Stimulated activated naive CD8-positive, alpha-beta T cell treated with anti-CD3 and anti-CD28 coated beads, Interleukin-15, Interleukin-2, amounts not matched to agents 100 ng/mL and 50 ng/mL, for 24 hours (primary cell): Measurements from ENCODE around the gene ARAP3.

Experiments used
- H3K27ac Mint-ChIP-seq: one replicate; pipeline ENCODE4 v1.8.0; 2021; ENCODE audit warnings: mild to moderate bottlenecking, mixed read lengths
- H3K27me3 Mint-ChIP-seq: one replicate; pipeline ENCODE4 v1.8.0; 2021; ENCODE audit warnings: mixed read lengths
- H3K36me3 Mint-ChIP-seq: one replicate; pipeline ENCODE4 v1.8.0; 2021; ENCODE audit warnings: low read depth, mixed read lengths
- H3K4me1 Mint-ChIP-seq: one replicate; pipeline ENCODE4 v1.8.0; 2021; ENCODE audit warnings: low read depth, mixed read lengths
- H3K4me3 Mint-ChIP-seq: one replicate; pipeline ENCODE4 v1.8.0; 2021; ENCODE audit warnings: mild to moderate bottlenecking, mixed read lengths
- H3K9me3 Mint-ChIP-seq: one replicate; pipeline ENCODE4 v1.8.0; 2021; ENCODE audit warnings: mixed read lengths

ARAP3 gene

DNA sequence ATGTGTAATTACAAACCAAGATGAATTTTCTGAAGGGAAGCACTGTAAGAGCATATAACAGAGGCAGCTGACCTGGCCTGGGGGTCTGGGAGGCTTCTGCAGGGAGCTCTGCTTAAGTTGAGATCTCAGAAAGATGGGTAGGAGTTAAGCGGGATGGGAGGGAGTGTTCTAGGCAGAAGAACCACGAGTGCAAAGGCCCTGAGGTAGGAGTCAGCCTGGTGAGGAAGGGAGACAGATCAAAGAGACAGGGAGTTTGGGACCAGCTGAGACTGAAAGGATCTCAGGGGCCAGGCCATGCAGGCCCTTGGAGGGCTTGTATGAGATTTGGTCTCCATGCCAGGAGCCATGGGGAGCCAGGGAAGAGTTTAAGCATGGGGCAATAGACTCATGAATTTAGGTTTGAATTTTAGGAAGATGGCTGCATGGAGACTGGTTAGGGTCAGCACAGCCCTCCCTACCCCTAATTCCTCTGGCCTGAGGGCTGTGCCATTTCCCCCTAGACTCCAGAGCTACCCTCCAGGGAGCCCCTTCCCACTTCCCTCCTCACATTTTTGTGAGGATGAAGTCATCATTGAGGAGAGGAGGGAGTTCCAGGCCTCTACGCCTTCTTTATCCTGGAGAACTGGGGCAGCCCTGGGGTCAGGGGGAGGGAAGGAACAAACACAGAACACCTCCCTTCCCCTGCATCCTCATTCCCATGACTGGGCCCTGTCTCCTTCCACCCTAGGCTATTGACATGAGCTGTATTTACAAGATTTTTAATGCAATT is 4.8 kb upstream of the ARAP3 start:
- no peak overlapping the region for H3K4me3 Mint-ChIP-seq
- H3K9me3 Mint-ChIP-seq = no peaks in the 10 kb centered on the region
- peaks cover 14% of the 10 kb centered on the region for H3K27me3 Mint-ChIP-seq
- no peaks in the 10 kb centered on the region for H3K36me3 Mint-ChIP-seq
- peaks cover 17% of the 10 kb centered on the region for H3K4me1 Mint-ChIP-seq
- H3K27ac Mint-ChIP-seq = no peak overlapping the region

DNA sequence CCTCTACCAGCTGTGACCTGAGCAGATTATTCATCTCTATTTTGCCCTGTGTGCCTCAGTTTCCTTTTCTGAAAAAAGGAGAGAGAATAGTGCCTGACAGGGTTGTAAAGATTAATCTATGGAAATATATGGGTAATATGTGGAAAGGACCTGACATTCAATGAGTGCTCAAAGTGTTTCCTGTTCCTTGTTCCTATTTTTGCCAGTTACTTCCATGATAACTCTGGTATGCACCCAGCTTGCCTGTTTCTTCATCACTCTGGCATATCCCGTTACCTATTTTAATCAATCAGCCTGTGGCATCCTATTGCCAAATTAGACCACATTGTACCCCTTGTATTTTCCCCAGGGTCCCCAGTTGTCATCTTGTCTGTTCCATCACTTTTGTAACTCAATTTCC is 3.6 kb upstream of the ARAP3 start:
- Mint-ChIP-seq H3K27me3 (peaks cover 9% of the 10 kb centered on the region), H3K9me3 (no peaks in the 10 kb centered on the region), H3K4me3 (no peak overlapping the region), H3K4me1 (peaks cover 28% of the 10 kb centered on the region), H3K36me3 (no peaks in the 10 kb centered on the region), H3K27ac (no peak overlapping the region)

DNA sequence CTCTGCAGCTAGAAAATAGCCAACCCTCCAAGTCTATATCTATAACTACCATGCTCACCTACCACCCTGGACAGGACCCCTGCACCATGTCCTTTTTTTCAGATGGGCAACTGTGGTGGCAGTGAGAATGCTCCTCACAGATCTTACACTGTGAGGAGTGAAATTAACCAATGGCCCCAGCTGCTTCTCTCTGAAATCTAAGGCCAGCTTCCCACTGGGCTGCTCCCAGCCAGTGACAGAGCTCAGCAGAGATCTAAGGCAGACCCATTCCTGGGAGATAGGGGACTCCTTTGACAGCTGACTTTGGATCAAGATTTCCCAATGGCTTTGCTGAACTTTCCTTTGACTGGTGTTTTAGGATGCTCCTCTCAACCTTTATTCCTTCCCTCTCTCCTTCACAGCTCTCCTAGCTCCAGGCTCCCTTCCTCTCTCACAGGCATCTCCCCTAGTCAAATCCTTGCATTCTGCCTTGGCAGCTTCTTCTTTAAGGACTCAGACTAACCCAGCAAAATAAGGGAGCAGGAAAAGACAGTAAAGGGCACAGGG is 1.6 kb upstream of the ARAP3 start:
- no peak overlapping the region for H3K27ac Mint-ChIP-seq
- H3K4me1 Mint-ChIP-seq = peaks cover 29% of the 10 kb centered on the region
- peaks cover 2% of the 10 kb centered on the region for H3K27me3 Mint-ChIP-seq
- H3K9me3 Mint-ChIP-seq = no peaks in the 10 kb centered on the region
- no peak overlapping the region for H3K4me3 Mint-ChIP-seq
- H3K36me3 Mint-ChIP-seq = no peaks in the 10 kb centered on the region

DNA sequence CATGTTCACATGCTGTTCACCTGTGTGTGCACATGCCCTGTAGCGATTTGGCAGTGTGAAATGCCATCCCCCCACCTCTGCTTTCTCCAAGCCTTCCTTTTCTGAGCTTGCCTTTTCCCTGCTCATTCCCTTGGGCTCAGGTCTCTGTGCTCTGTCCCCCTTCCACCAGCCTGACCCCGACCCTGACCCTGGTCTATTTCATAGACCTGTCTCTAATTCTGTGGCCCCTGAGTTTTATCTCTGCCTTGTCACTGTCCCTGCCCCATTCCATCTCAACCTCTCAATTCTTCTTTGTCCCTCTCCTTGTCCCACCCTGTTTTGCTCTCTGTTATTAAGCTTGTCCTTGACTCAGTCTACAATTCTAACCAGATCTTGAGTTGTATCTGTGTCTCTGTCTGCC is 735 bp downstream of the ARAP3 start:
- Mint-ChIP-seq H3K27me3 (no peaks in the 10 kb centered on the region), H3K9me3 (no peaks in the 10 kb centered on the region), H3K27ac (peak overlapping the region; percentile 33), H3K4me3 (peak overlapping the region; percentile 77), H3K4me1 (peaks cover 29% of the 10 kb centered on the region), H3K36me3 (no peaks in the 10 kb centered on the region)

DNA sequence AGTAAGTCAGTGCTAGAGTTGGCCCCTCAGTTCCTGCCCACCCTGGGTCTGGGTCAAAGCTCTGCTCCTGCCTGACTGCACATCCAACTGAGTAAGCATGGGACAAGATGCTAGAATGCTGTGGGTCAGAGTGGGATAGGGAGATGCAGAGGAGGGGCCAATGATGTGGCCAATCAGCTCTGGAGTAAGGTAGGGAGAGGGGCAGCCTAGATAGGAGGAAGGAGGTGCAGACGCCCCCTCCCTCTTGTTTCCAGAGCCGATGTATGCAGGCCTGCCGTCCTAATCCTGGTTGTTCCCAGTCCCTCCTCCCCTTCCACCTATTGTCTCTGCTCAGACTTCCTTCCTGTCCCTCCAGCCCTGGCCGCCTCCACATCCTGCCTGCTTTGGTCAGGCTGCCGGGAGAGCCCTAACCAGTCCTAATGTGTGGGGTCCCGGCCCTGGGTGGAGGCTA is 1.3 kb downstream of the ARAP3 start:
- H3K4me1 Mint-ChIP-seq = peaks cover 29% of the 10 kb centered on the region
- no peak overlapping the region for H3K27ac Mint-ChIP-seq
- no peaks in the 10 kb centered on the region for H3K27me3 Mint-ChIP-seq
- H3K36me3 Mint-ChIP-seq = no peaks in the 10 kb centered on the region
- H3K4me3 Mint-ChIP-seq = peak overlapping the region; percentile 77
- H3K9me3 Mint-ChIP-seq = no peaks in the 10 kb centered on the region

DNA sequence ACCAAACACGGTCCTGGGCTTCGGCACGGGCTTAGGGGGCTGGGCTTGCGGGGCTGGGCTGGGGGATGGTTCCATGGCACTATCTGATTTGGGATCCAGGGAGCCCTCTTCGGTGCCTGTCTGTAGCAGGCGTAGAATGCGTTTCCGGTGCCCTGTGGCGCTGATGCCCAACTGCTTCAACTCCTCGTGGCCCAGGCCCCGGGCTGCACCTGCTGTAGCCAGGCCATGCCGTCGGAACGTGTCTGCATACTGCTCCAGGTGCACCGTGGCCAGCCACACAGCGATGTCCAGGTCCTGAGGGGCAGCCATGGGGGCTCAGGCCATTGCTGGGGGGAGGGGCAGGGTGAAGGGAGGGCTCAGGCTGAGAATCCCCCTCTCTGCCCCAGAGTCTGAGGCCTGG is 1.9 kb downstream of the ARAP3 start:
- peaks cover 29% of the 10 kb centered on the region for H3K4me1 Mint-ChIP-seq
- no peak overlapping the region for H3K4me3 Mint-ChIP-seq
- H3K9me3 Mint-ChIP-seq = no peaks in the 10 kb centered on the region
- no peaks in the 10 kb centered on the region for H3K27me3 Mint-ChIP-seq
- H3K27ac Mint-ChIP-seq = no peak overlapping the region
- H3K36me3 Mint-ChIP-seq = no peaks in the 10 kb centered on the region

DNA sequence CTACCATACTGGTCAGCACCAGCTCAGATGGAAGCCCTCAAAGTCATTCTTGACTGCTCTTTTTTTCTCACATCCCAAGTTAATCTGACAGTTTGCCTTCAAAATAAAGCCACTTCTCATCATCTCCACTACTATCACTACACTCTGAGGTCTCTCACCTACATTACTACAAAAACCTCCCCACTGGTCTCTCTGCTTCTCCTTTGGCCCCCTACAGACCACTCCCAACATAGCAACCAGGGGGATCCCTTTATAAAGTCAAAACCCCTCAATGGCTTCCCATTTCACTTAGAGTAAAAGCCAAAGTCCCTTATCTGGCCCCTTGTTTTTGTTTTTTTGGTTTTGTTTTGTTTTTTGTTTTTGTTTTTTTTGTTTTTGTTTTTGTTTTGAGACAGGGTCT is 4.6 kb downstream of the ARAP3 start:
- Mint-ChIP-seq H3K4me3 (no peak overlapping the region), H3K27ac (no peak overlapping the region), H3K36me3 (no peaks in the 10 kb centered on the region), H3K4me1 (peaks cover 15% of the 10 kb centered on the region), H3K27me3 (no peaks in the 10 kb centered on the region), H3K9me3 (no peaks in the 10 kb centered on the region)

DNA sequence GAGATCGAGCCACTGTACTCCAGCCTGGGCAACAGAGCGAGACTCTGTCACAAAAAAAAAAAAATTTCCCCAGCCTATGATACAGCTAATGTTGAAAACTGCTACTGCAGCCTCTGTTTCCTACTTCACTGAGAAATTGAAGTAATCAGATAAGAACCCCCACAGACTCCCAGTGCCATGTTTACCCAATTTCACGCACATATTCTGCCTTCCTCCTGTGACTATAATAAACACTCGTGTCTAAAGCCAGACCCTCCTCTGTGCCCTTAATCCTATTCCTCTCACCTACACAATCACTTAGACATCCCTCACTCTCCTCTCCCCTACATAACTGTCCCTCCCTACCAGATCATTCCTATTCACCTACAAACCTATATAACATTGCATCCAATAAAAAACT is 6.4 kb downstream of the ARAP3 start:
- Mint-ChIP-seq H3K36me3 (no peaks in the 10 kb centered on the region), H3K9me3 (no peaks in the 10 kb centered on the region), H3K27me3 (no peaks in the 10 kb centered on the region), H3K4me3 (no peak overlapping the region), H3K27ac (no peak overlapping the region), H3K4me1 (peaks cover 1% of the 10 kb centered on the region)

DNA sequence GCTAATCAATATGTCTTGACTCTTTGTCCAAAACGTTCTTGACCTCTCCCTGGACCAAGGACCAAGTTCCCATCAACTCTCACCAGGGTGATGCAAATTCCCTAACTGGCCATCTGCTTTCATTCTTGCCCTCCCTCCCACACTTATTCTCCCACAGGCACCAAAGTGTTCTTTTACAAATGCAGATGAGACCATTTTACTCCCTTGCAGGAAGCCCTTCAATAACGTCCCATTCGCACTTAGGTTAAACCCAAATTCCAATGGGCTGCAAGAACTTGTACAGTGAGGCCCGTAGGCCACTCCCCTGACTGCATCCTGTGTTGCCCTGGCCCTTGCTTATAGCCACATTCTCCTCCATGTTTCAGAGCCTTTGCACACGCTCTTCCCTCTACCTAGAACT is 7.3 kb downstream of the ARAP3 start:
- H3K4me1 Mint-ChIP-seq = no peaks in the 10 kb centered on the region

DNA sequence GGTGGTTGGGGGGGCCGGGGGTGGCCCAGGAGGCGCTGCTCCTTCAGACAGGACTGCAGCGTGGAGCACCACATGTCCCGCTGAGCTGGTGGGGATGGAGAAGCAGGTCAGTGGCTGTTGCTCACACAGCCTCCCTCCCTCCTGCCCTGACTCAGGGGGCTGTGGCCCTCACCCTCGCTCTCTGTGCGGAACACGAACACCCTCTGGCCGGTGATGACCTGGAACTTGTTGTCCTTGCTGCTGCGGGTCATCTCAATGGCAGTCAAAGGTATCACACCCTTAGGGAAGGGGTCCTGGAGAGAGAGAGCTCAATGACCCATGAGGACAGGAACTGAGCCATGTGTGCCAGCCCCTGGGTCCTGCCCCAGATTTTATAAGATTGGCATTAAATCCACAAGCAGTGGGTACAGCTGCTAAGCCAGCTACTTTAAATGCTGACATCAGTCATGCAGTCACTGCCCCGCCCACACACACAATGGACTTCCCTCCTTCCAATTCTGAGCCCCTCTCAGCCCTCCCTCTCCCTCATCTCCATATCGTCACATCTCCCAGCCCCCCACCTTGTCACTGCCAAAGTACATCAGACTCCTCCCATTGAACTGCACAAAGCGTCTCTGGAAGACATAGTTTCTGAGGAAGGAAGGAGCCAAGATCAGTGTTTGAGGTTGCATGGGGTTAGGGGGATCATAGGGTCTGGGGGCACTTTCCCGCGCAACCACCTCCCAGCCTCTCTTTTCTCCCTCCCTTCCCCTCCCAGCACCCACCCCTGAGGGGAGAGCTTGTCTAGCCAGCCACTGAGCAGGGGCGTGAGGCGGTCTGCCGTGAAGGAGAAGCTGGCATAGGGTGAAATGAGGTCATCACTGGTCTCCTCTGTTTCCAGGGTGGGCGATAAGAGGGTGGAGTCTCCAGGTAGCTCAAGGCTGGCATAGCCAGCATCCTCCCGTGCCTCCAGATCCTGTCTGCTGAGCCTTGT is 8.9 kb downstream of the ARAP3 start:
- H3K36me3 Mint-ChIP-seq = no peaks in the 10 kb centered on the region
- H3K9me3 Mint-ChIP-seq = no peaks in the 10 kb centered on the region
- H3K27me3 Mint-ChIP-seq = no peaks in the 10 kb centered on the region
- no peak overlapping the region for H3K27ac Mint-ChIP-seq
- H3K4me3 Mint-ChIP-seq = no peak overlapping the region
- H3K4me1 Mint-ChIP-seq = no peaks in the 10 kb centered on the region

More for the DNA sequence above, 7.3 kb downstream of the ARAP3 start:
- Mint-ChIP-seq H3K27ac (no peak overlapping the region), H3K36me3 (no peaks in the 10 kb centered on the region), H3K27me3 (no peaks in the 10 kb centered on the region), H3K4me3 (no peak overlapping the region), H3K9me3 (no peaks in the 10 kb centered on the region)

DNA sequence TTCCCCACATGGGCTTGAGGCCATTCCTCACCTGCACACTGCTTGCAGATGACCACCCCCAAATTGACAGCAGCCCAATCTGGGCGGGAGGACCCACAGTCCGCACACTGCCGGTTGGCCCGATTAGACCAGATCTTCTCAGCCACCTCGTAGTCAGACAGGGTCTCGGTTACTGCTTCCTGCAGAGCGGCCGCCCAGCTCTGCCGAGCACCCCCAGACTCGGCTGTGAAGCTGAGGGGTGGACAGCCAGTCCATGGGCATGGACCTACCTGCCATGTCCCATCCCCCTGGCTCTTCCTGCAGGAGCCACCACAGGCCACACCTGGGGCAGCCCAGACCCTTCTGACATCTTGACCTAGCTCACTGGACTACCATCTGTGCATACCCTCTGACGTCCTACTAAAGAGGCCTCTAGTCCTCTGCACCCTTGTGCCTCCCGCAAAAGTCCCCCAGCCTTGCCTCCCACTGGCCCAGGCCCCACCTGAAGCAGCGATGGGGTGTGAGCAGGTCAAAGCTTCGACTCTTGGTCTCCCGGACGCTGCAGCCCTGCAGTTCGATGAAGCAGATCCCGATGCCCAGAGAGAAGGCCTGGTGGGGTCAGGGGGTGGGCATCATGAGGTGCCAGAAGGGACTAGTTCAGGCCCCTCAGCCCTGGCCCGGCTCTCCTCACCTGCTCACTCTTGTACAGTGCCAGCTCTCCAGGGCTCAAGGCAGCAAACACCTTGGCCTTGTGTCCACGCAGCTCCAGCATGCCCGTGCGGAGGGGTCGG is 9.8 kb downstream of the ARAP3 start:
- Mint-ChIP-seq H3K36me3 (no peaks in the 10 kb centered on the region), H3K27me3 (no peaks in the 10 kb centered on the region), H3K4me3 (no peak overlapping the region), H3K4me1 (no peaks in the 10 kb centered on the region), H3K27ac (no peak overlapping the region), H3K9me3 (no peaks in the 10 kb centered on the region)

DNA sequence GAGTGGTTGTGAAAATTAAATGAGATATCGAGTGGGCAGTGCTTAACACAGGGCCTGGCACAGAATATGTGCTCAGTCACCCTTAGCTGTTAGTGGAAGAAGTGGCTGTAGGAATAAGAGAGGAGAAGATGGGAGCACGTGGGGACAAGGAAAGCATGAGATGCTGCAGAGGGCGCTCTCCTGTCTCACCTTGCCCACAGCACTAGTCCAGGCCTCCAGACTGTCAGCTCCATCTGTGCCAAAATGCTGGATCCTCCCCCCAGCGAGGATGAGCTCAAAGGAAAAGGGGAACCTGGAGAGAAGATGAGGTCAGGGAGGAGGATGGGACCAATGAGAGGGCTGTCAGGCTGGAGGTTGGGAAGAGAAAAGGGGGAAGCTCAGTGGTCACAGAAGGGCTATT is 12.5 kb downstream of the ARAP3 start:
- Mint-ChIP-seq H3K36me3 (no peaks in the 10 kb centered on the region), H3K27ac (no peak overlapping the region), H3K27me3 (no peaks in the 10 kb centered on the region)

DNA sequence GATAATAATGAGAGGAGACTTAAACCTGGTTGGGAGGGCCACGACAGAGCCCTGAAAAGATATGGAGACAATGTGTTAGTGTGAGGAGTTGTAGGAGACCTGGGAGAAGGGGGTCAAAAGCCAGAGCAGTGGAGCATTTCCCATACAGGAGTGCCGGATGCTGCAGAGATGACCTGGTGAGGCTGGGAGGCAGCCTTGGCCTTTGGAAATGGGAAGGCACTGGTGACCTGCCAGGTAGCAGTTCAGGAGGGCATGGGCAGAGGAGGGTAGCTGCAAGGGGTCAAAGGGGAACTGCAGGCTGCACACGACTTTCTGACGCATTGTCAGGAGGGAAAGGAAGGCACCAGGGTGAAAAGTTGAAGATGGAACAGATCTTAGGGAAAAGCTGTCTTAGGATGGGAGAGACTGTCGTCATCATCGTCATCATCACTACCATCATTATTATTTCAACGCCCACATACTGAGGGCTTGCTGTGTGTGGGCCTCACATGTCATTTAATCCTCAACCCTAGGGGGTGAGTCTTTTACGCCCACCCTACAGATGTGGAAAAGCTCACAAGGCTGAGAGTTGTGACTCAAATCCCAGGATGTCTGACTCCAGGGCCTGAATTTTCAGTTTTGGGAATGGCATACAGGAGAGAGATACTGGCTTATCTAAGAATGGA is 13.3 kb downstream of the ARAP3 start:
- Mint-ChIP-seq H3K27me3 (no peaks in the 10 kb centered on the region), H3K4me1 (no peaks in the 10 kb centered on the region), H3K36me3 (no peaks in the 10 kb centered on the region), H3K9me3 (no peaks in the 10 kb centered on the region), H3K4me3 (no peak overlapping the region), H3K27ac (no peak overlapping the region)

More for the DNA sequence above, 12.5 kb downstream of the ARAP3 start:
- H3K4me1 Mint-ChIP-seq = no peaks in the 10 kb centered on the region
- H3K9me3 Mint-ChIP-seq = no peaks in the 10 kb centered on the region
- H3K4me3 Mint-ChIP-seq = no peak overlapping the region
